Measurements from ENCODE around the gene FIBP. TPM values are rescaled to one million over a fixed set of nuclear protein-coding genes. Genes with fewer than 3 reads are reported as not detected.
A peak's percentile ranks its signal among the peaks of the same experiment; 100 is the strongest.

FIBP gene
- total RNA-seq, 3 donors from 2014 or later, result 35.8 to 52.8 (median 47.0) TPM

DNA sequence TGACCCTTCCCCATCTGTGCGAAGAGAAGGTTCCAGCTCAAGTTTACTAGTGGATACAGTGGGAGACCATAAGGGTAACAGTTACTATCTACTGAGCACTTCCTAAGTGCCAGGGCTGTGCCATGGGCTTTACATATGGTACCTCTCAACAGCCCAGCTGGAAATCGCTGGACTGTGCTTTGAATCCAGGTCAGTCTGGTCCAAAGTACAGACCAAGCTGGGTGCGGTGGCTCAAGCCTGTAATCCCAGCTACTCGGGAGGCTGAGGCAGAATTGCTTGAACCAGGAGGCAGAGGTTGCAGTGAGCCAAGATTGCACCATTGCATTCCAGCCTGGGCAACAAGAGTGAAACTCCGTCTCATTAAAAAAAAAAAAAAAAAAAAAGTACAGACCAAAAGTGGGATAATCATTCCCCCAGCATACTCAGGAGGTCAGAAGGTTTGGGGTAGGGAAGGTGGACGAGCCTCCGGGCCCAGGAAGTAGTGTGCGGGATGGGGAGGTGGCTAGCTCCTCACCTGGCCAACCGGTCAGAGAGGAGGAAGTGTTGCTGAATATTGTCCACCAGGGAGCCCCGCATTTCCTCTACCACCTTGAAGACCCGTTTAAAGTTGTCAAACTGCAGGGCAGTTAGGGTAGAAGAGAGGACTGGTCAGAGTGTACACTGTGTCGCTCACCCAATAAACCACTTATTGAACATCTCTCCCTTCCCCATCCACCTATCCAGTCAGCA, 2.3 kb downstream of the FIBP start:
- no peak overlapping the region for H3K4me3 ChIP-seq
- intact Hi-C loops (cut with DNase I, micrococcal nuclease), result loop anchor here (10.0 kb wide), 1 partner anchor 99 kb away; no protein-coding TSS in a partner anchor
- DNase-seq (peak in 1 of 3 donors; percentile 18), ATAC-seq (no peak)
- H3K36me3 ChIP-seq (ENCODE audit: low read depth), result no peaks in the 10 kb centered on the region
- TF ChIP-seq, protein P1, sequence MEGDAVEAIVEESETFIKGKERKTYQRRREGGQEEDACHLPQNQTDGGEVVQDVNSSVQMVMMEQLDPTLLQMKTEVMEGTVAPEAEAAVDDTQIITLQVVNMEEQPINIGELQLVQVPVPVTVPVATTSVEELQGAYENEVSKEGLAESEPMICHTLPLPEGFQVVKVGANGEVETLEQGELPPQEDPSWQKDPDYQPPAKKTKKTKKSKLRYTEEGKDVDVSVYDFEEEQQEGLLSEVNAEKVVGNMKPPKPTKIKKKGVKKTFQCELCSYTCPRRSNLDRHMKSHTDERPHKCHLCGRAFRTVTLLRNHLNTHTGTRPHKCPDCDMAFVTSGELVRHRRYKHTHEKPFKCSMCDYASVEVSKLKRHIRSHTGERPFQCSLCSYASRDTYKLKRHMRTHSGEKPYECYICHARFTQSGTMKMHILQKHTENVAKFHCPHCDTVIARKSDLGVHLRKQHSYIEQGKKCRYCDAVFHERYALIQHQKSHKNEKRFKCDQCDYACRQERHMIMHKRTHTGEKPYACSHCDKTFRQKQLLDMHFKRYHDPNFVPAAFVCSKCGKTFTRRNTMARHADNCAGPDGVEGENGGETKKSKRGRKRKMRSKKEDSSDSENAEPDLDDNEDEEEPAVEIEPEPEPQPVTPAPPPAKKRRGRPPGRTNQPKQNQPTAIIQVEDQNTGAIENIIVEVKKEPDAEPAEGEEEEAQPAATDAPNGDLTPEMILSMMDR (IDR thresholded peaks at IDR 0.05), result no peak
- peaks cover 21% of the 10 kb centered on the region for H3K4me1 ChIP-seq (ENCODE audit: low read depth)
- no peaks in the 10 kb centered on the region for H3K9me3 ChIP-seq

DNA sequence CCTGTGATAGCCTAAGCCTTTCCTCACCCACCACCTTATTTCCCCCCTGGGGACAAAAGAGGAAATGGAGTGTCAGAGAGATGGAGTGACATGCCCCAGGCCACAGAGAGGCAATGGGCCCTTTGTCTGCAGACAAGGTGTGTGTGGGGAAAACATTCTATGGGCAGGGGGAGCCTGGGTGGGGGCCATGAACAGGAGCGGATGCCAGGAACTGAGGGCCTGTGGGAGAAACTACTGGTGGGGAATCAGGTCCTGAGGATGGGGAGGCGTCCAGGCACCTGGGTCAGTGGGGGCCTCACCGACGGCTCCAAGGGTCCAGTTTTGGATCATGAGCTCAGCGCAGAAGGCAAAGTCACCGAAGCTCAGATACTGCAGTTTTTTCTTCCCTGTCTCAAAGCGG, 3.0 kb downstream of the FIBP start:
- Histone ChIP-seq H3K4me3 (no peak overlapping the region), H3K36me3 (ENCODE audit: low read depth) (no peaks in the 10 kb centered on the region), H3K4me1 (ENCODE audit: low read depth) (peaks cover 21% of the 10 kb centered on the region), H3K9me3 (no peaks in the 10 kb centered on the region)
- TF ChIP-seq, protein P1 (IDR thresholded peaks at IDR 0.05), result no peak
- intact Hi-C loops (cut with DNase I, micrococcal nuclease), result loop anchor here (10.0 kb wide), 1 partner anchor 100 kb away; no protein-coding TSS in a partner anchor
- no peak for ATAC-seq
- DNase-seq, result peak in 1 of 3 donors; percentile 26

DNA sequence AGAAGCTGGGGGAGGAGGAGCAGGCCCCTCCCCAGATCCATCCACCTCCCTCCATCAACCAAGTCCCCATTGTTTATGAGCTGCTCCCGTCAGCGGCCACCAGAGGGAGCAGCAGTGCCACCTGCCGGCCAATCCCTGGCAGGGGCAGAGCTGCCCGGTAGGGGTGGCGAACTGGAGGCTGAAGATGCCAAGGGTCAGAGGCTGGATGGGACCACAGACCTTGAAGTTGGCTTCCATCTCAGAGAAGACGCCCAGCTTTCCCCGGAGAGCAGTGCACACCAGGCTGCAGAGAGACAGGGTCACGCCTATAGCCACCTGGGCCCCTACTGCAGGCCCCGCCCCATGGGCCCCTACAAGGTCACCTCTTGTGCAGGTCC, 3.6 kb downstream of the FIBP start:
- TF ChIP-seq, protein P1 (IDR thresholded peaks at IDR 0.05), result peak; percentile 98
- peak; percentile 56 for ATAC-seq
- no peak overlapping the region for H3K4me3 ChIP-seq
- intact Hi-C loops (cut with DNase I, micrococcal nuclease), result loop anchor here (10.0 kb wide), 1 partner anchor 100 kb away; no protein-coding TSS in a partner anchor
- H3K9me3 ChIP-seq, result no peaks in the 10 kb centered on the region
- no peaks in the 10 kb centered on the region for H3K36me3 ChIP-seq (ENCODE audit: low read depth)
- DNase-seq, result peak in 2 of 3 donors; percentile 82 to 86
- H3K4me1 ChIP-seq (ENCODE audit: low read depth), result peaks cover 17% of the 10 kb centered on the region

DNA sequence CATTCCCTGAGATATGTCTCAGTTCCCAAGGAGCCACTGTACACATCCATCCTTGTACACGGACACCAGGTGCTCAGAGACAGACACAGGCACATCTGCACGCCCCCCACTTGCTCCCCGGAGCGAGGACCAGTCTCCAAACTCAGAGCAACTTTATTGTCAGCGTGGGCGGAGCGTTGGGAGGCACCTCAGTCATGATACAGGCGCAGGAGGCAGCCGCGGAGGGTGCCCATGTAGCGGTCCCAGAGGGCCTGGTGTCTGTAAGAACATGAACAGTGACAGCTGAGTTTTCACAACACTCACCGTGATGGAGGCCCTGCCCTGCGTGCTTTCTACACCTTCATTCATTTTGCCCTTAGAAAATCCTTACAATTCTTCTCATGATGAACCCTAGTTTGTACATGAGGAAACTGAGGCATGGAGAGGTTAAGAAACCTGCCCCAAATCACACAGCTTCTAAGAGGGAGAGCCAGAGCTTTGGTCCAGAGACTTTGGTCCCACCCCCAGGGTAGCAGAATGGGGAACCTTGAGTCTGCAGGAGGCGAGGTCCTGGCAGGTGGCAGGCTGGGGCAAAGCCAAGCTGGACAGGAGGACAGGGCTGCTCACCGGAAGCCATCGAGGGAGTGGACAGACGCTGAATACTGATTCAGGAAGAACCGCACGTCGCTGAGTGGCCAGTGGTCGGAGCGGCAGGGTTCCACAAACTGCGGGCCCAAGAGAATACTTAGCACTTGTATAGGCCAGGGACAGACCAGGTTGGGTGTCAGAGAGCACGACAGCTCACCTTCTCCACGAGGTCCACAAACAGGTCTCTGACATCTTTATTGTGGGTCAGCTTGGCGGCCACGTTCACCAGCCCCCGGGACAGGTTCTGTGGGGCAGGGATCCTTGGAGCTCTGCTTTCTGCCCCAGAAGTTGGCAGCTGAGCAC, 4.2 kb downstream of the FIBP start:
- H3K36me3 ChIP-seq (ENCODE audit: low read depth), result no peaks in the 10 kb centered on the region
- ATAC-seq (no peak), DNase-seq (peak in 2 of 3 donors; percentile 16 to 31)
- intact Hi-C loops (cut with DNase I, micrococcal nuclease), result loop anchor here (10.0 kb wide), 1 partner anchor 101 kb away; no protein-coding TSS in a partner anchor
- H3K4me3 ChIP-seq, result no peak overlapping the region
- H3K9me3 ChIP-seq, result no peaks in the 10 kb centered on the region
- peaks cover 16% of the 10 kb centered on the region for H3K4me1 ChIP-seq (ENCODE audit: low read depth)
- TF ChIP-seq, protein P1 (IDR thresholded peaks at IDR 0.05), result no peak

DNA sequence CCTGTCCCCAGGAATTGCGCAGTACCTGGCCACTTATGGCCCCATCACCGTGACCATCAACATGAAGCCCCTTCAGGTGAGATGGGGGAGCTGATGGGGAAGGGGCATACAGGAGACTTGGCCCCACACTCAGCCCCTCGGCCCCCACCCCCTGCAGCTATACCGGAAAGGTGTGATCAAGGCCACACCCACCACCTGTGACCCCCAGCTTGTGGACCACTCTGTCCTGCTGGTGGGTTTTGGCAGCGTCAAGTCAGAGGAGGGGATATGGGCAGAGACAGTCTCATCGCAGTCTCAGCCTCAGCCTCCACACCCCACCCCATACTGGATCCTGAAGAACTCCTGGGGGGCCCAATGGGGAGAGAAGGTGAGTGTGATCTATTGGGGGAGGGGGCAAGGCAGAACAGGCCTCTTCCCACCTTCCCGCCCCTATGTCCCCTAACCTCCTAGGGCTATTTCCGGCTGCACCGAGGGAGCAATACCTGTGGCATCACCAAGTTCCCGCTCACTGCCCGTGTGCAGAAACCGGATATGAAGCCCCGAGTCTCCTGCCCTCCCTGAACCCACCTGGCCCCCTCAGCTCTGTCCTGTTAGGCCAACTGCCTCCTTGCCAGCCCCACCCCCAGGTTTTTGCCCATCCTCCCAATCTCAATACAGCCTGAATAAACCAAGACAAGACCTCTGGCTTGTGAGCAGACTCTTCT, 5.1 kb downstream of the FIBP start:
- TF ChIP-seq, protein P1 (IDR thresholded peaks at IDR 0.05), result no peak
- intact Hi-C loops (cut with DNase I, micrococcal nuclease), result loop anchor here (10.0 kb wide), 1 partner anchor 102 kb away; no protein-coding TSS in a partner anchor
- Histone ChIP-seq H3K36me3 (ENCODE audit: low read depth) (no peaks in the 10 kb centered on the region), H3K4me1 (ENCODE audit: low read depth) (peaks cover 13% of the 10 kb centered on the region), H3K9me3 (no peaks in the 10 kb centered on the region), H3K4me3 (no peak overlapping the region)
- ATAC-seq (no peak), DNase-seq (peak in 2 of 3 donors; percentile 3 to 27)
